H1 (cell line): ENCODE measurements around the gene KRT17.

ENCODE experiments used
- CBX8 ChIP-seq: fragments of 300-800, 300-1000 bp; sonication (generic); IDR thresholded peaks from 2 replicates; pipeline ENCODE4 v1.7.1; 2016; ENCODE audit warnings: low read depth, low read length, borderline replicate concordance
- EZH2 ChIP-seq: fragments of 200-600 bp; sonication (generic); IDR thresholded peaks from 2 replicates; pipeline ENCODE4 v1.7.1; 2012; ENCODE audit warnings: low read depth, mild to moderate bottlenecking, moderate library complexity, low read length, inconsistent platforms; ENCODE audit not compliant: severe bottlenecking
- GABPA ChIP-seq: IDR thresholded peaks from 2 replicates; pipeline ENCODE4 v1.6.1; 2011; ENCODE audit warnings: mild to moderate bottlenecking, low read length, moderate library complexity, borderline replicate concordance; ENCODE audit not compliant: insufficient read depth
- GTF2F1 ChIP-seq: IDR thresholded peaks from 2 replicates; pipeline ENCODE4 v1.6.1; 2012; ENCODE audit warnings: low read depth, low read length, improper control_type of control experiment, borderline replicate concordance
- HDAC2 ChIP-seq, 2 experiments: fragments of 300-600 bp in 1 of 2; sonication (generic) in 1 of 2; IDR thresholded peaks; 2 replicates each; pipeline ENCODE4 v1.6.1; 2011 to 2012; ENCODE audit warnings: low read depth in 2 of 2, low read length in 2 of 2, mild to moderate bottlenecking in 2 of 2, moderate library complexity in 2 of 2, borderline replicate concordance in 1 of 2, inconsistent platforms in 1 of 2
- JUND ChIP-seq: IDR thresholded peaks from 2 replicates; pipeline ENCODE4 v1.6.1; 2011; ENCODE audit warnings: mild to moderate bottlenecking, improper control_type of control experiment, low read length
- KDM5A ChIP-seq: fragments of 200-600 bp; IDR thresholded peaks from 2 replicates; pipeline ENCODE4 v1.7.1; 2012; ENCODE audit warnings: mild to moderate bottlenecking, low read length, inconsistent platforms, mixed read lengths
- POLR2A ChIP-seq, 2 experiments: IDR thresholded peaks; 1 replicate in 1 of 2; 2 replicates in 1 of 2; pipeline ENCODE4 v1.6.1; 2011; ENCODE audit warnings: low read depth in 2 of 2, low read length in 2 of 2, mild to moderate bottlenecking in 2 of 2; ENCODE audit errors: control extremely low read depth in 1 of 2
- POLR2AphosphoS5 ChIP-seq: IDR thresholded peaks from 2 replicates; pipeline ENCODE4 v1.6.1; 2011; ENCODE audit warnings: low read depth, low read length
- TAF1 ChIP-seq: IDR thresholded peaks from 2 replicates; pipeline ENCODE4 v1.6.1; 2011; ENCODE audit warnings: mild to moderate bottlenecking, low read depth, low read length
- TCF12 ChIP-seq: IDR thresholded peaks from 2 replicates; pipeline ENCODE4 v1.6.1; 2011; ENCODE audit warnings: low read depth, mild to moderate bottlenecking, low read length
- TF ChIP-seq, protein P1 (sequence below), 3 experiments: IDR thresholded peaks; 1 replicate in 2 of 3; 2 replicates in 1 of 3; pipeline versions ENCODE4 v1.5.1 to v1.6.1; 2011; ENCODE audit warnings: low read length in 3 of 3, mild to moderate bottlenecking in 3 of 3, inconsistent platforms in 2 of 3, low read depth in 1 of 3, moderate library complexity in 1 of 3; ENCODE audit not compliant: insufficient read depth in 1 of 3; ENCODE audit errors: control extremely low read depth in 1 of 3
- TF ChIP-seq, protein P2 (sequence below): IDR thresholded peaks from 2 replicates; pipeline ENCODE4 v1.6.1; 2011; ENCODE audit warnings: low read depth, mild to moderate bottlenecking, low read length; ENCODE audit not compliant: insufficient read depth
- TF ChIP-seq, protein P3 (sequence below): IDR thresholded peaks from 2 replicates; pipeline ENCODE4 v1.6.1; 2012; ENCODE audit warnings: low read length, inconsistent platforms

DNA sequence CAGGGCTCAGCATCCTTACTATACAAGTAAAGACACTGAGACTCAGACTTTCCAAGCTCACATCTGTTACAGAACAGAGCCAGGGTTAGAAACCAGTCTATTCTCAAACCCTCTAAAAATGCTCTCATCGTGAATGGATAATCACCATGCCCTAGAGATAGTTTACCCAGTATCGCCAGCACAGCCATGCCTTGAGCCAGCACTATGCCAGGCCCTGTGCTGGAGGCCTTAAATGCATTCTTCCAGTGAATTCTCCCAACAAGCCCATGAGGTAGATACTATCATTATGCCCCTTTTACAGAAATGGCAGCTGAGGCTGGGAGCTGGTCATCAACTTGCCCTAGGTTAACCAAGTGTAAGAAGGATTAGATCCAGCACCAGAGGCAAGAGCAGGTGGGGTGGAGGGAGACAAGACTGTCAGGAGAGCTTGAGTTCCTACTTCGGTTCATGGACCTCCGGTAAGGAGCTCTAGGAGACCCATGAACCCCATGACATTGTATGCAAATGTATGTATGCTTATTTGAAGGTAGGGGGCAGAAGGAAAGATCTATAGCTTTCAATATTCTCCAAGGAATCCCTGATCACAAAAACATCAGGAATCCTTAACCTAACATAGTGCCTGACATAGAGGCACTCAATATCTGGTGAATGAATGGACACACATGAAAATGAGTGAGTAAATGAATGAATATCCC is 42.9 kb downstream of the KRT17 start:
- TF ChIP-seq GTF2F1 (no peak), TAF1 (no peak), POLR2A (IDR thresholded peaks at IDR 0.05; ENCODE audit: control extremely low read depth in 1 of 2, low read depth in 2 of 2, low read length in 2 of 2) (no peak), EZH2 (no peak), POLR2AphosphoS5 (no peak), JUND (no peak), TCF12 (no peak), CBX8 (no peak), GABPA (no peak), KDM5A (no peak), HDAC2 (IDR thresholded peaks at IDR 0.05; ENCODE audit: borderline replicate concordance in 1 of 2, low read depth in 2 of 2, low read length in 2 of 2) (no peak)
- TF ChIP-seq, protein P1, sequence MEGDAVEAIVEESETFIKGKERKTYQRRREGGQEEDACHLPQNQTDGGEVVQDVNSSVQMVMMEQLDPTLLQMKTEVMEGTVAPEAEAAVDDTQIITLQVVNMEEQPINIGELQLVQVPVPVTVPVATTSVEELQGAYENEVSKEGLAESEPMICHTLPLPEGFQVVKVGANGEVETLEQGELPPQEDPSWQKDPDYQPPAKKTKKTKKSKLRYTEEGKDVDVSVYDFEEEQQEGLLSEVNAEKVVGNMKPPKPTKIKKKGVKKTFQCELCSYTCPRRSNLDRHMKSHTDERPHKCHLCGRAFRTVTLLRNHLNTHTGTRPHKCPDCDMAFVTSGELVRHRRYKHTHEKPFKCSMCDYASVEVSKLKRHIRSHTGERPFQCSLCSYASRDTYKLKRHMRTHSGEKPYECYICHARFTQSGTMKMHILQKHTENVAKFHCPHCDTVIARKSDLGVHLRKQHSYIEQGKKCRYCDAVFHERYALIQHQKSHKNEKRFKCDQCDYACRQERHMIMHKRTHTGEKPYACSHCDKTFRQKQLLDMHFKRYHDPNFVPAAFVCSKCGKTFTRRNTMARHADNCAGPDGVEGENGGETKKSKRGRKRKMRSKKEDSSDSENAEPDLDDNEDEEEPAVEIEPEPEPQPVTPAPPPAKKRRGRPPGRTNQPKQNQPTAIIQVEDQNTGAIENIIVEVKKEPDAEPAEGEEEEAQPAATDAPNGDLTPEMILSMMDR (IDR thresholded peaks at IDR 0.05; ENCODE audit: control extremely low read depth in 1 of 3, insufficient read depth in 1 of 3, low read depth in 1 of 3, low read length in 3 of 3): no peak
- TF ChIP-seq, protein P2, sequence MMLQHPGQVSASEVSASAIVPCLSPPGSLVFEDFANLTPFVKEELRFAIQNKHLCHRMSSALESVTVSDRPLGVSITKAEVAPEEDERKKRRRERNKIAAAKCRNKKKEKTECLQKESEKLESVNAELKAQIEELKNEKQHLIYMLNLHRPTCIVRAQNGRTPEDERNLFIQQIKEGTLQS: no peak
- TF ChIP-seq, protein P3, sequence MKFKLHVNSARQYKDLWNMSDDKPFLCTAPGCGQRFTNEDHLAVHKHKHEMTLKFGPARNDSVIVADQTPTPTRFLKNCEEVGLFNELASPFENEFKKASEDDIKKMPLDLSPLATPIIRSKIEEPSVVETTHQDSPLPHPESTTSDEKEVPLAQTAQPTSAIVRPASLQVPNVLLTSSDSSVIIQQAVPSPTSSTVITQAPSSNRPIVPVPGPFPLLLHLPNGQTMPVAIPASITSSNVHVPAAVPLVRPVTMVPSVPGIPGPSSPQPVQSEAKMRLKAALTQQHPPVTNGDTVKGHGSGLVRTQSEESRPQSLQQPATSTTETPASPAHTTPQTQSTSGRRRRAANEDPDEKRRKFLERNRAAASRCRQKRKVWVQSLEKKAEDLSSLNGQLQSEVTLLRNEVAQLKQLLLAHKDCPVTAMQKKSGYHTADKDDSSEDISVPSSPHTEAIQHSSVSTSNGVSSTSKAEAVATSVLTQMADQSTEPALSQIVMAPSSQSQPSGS: no peak
